ENCODE measurements around the gene CLEC9A. TPM values are rescaled to one million over a fixed set of nuclear protein-coding genes. Genes with fewer than 3 reads are reported as not detected.

Gene CLEC9A
- total and polyA plus RNA-seq, 9 of the 15 experiments (the other 6 are each of a cell fraction or from before 2014, with no cell fraction given): not detected

GRCh38 chr12:10075451-10075850 lies 45.0 kb downstream of the CLEC9A start:
- no peak for DNase-seq (ENCODE audit: extremely low read depth in 1 of 4, low spot score in 3 of 4)
- Histone ChIP-seq H3K27ac (ENCODE audit: extremely low read depth, low read depth, low read length) (no peak overlapping the region), H3K4me3 (no peak overlapping the region), H3K36me3 (ENCODE audit: control insufficient read depth, insufficient read depth, low read length) (no peaks in the 10 kb centered on the region), H3K9me1 (ENCODE audit: control insufficient read depth, insufficient read depth, low read length) (no peaks in the 10 kb centered on the region), H3K79me2 (ENCODE audit: control insufficient read depth, insufficient read depth, low read length) (no peaks in the 10 kb centered on the region), H3K4me1 (replicated peaks in 1 of 2; ENCODE audit: control insufficient read depth in 2 of 2, insufficient read depth in 2 of 2, low read length in 2 of 2) (no peaks in the 10 kb centered on the region), H3K9ac (ENCODE audit: insufficient read depth in 1 of 2, low read depth in 2 of 2, low read length in 2 of 2) (no peak overlapping the region), H2AFZ (ENCODE audit: low read depth, low read length) (no peak overlapping the region), H4K20me1 (replicated peaks; ENCODE audit: control insufficient read depth, insufficient read depth, low read length) (no peaks in the 10 kb centered on the region), H3K9me3 (replicated peaks; ENCODE audit: control insufficient read depth, insufficient read depth, low read depth, low read length) (no peaks in the 10 kb centered on the region), H3K4me2 (ENCODE audit: insufficient read depth, low read length) (no peak overlapping the region), H3K27me3 (ENCODE audit: control insufficient read depth in 2 of 2, insufficient read depth in 2 of 2, low read length in 2 of 2) (no peaks in the 10 kb centered on the region; a peak in 1 of 5 replicates)
- intact Hi-C loops (cut with micrococcal nuclease) (no loop called here), in situ Hi-C loops (cut with MboI) (no loop called here)
- TF ChIP-seq KAT8 (IDR thresholded peaks at IDR 0.05; ENCODE audit: low read depth) (no peak), ZBTB17 (CRISPR knock-in tag; IDR thresholded peaks at IDR 0.05) (no peak), SPI1 (IDR thresholded peaks at IDR 0.05; ENCODE audit: borderline replicate concordance, low read depth, low read length) (no peak), EP400 (IDR thresholded peaks at IDR 0.05) (no peak), ZNF311 (CRISPR knock-in tag; IDR thresholded peaks at IDR 0.05) (no peak), NFATC3 (IDR thresholded peaks at IDR 0.05) (no peak), SRSF7 (optimal IDR thresholded peaks at IDR 0.05; ENCODE audit: low read depth, low read length) (no peak), ZSCAN32 (CRISPR knock-in tag; IDR thresholded peaks at IDR 0.05) (no peak), GTF3C2 (IDR thresholded peaks at IDR 0.05; ENCODE audit: borderline replicate concordance, extremely low read depth, insufficient read length) (no peak), SAFB (IDR thresholded peaks at IDR 0.05; ENCODE audit: borderline replicate concordance, low read depth, low read length) (no peak), ETV6 (IDR thresholded peaks at IDR 0.05; ENCODE audit: borderline replicate concordance in 1 of 2, low read depth in 2 of 2, low read length in 1 of 2) (no peak), ETV6 (CRISPR knock-in tag; IDR thresholded peaks at IDR 0.05; ENCODE audit: borderline replicate concordance) (no peak), JUNB (CRISPR knock-in tag; conservative IDR thresholded peaks at IDR 0.05) (no peak), ZNF133 (CRISPR knock-in tag; IDR thresholded peaks at IDR 0.05) (no peak), ZNF589 (CRISPR knock-in tag; IDR thresholded peaks at IDR 0.05; ENCODE audit: low read depth) (no peak), RBM22 (IDR thresholded peaks at IDR 0.05; ENCODE audit: low read depth, low read length, poor library complexity, severe bottlenecking) (no peak), PHB (CRISPR knock-in tag; IDR thresholded peaks at IDR 0.05) (no peak)
- TF ChIP-seq, protein P1, sequence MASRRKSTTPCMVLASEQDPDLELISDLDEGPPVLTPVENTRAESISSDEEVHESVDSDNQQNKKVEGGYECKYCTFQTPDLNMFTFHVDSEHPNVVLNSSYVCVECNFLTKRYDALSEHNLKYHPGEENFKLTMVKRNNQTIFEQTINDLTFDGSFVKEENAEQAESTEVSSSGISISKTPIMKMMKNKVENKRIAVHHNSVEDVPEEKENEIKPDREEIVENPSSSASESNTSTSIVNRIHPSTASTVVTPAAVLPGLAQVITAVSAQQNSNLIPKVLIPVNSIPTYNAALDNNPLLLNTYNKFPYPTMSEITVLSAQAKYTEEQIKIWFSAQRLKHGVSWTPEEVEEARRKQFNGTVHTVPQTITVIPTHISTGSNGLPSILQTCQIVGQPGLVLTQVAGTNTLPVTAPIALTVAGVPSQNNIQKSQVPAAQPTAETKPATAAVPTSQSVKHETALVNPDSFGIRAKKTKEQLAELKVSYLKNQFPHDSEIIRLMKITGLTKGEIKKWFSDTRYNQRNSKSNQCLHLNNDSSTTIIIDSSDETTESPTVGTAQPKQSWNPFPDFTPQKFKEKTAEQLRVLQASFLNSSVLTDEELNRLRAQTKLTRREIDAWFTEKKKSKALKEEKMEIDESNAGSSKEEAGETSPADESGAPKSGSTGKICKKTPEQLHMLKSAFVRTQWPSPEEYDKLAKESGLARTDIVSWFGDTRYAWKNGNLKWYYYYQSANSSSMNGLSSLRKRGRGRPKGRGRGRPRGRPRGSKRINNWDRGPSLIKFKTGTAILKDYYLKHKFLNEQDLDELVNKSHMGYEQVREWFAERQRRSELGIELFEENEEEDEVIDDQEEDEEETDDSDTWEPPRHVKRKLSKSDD (conservative IDR thresholded peaks at IDR 0.05; ENCODE audit: low read length): no peak
- FAIRE-seq: no peak
- ATAC-seq: no peak
- CTCF ChIA-PET (ENCODE audit: low intra/inter-chr PET ratio): no interaction called here
- BruUV-seq (replicated peaks): no TSS peak
- POLR2A ChIA-PET: no interaction called here
